Stimulated activated CD4-positive, alpha-beta T cell treated with anti-CD3 and anti-CD28 coated beads, Interleukin-4, amount 100 ng/mL, for 4 hours (primary cell): ENCODE measurements around the gene HERC6.
"Not testable (repeated sequence)": the region's sequence is repeated elsewhere in the genome, so short reads cannot be mapped to it uniquely, and the experiment has no call there.

ENCODE experiments used
- DNase-seq, 2 experiments: peaks; one replicate each; pipeline ENCODE4 v3.0.0-alpha.2; 2020

Gene HERC6

DNA sequence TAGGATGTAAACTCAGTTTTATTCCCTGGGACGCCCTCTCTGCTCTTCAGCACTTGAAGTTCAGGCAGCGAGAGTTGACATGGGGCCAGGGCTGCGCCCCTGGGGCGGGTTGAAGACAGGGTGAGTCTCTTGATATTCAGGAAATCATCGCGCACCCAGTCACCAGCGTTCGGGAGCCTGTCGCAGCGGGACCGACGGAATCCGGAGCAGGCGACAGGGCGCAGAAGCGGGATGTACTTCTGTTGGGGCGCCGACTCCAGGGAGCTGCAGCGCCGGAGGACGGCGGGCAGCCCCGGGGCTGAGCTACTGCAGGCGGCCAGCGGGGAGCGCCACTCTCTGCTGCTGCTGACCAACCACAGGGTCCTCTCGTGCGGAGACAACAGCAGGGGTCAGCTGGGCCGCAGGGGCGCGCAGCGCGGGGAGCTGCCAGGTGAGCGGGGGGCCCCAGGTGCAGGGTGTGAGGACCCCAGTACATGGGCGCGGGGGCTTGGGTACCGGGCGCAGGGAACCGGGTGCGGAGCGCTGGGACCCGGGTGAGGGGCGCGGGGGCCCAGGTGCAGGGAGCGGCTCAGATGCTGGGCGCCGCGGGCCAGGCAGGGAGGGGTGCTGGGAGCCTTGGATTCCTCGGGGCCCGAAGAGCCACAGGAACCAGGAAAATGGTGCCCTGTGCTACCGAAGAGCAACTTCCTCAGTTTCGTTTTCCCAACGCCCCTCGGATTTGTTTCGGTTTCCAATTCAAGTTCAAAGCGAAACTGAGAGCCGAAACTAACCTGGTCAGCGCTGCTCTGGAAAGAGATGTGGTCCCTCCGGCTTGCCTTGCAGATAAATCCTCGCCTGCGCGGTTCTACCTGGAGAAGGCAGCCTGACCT, at the start of gene HERC6:
TSS of gene HERC6 (plus strand) at position 162 of the 869 bp plus-strand sequence. CDS start at position 232, 70 bp downstream.
- peak; percentile 44 to 86 for DNase-seq

DNA sequence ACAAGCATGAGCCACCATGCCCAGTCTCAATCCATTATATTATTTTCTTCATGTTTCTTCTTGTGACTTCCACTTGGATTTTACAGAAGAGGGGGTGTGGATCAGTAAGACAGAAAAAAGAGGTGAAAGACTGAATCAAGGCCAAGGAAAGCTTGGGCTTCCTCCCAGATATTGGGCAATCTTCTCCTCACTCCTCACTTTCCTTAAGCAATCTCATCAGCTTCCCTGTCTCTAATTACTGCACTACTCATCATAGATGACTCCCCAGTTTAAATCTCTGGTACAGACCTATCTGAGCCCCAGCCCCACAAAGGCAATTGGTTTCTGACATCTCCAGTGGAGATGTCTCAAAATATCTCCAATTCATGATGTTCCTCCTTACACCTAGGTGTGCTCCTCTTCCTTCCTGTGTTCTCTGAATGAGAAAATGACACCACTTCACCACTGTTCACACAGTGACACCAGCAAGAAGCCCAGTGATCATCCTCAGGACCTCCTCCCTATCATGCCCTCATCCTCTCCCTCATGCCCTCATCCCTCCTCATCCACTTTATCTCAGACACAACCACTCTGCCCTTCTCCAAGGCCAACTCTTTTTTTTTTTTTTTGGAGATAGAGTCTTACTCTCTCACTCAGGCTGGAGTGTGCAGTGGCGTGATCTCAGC, 44.8 kb upstream of the HERC6 start:
- no peak for DNase-seq

DNA sequence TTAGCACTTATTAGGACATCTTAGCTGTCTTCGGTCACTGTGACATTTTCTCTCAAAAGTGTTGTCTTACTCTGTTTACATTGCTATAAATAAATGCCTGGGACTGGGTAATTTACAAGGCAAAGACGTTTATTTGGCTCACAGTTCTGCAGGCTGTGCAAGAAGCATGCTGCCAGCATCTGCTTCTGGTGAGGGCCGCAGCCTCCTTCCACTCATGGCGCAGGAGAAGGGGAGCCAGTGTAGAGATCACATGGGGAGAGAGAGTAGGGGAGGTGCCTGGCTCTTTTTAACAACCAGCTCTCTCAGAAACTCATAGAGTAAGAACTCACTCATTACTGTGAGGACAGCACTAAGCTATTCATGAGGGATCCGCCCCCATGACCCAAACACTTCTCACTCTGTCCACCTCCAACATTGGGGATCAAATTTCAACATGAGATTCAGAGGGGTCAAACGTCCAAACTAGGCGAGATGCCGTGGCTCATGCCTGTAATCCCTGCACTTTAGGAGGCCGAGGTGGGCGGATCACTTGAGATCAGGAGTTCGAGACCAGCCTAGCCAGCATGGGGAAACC, 43.5 kb upstream of the HERC6 start:
- DNase-seq, result no peak

DNA sequence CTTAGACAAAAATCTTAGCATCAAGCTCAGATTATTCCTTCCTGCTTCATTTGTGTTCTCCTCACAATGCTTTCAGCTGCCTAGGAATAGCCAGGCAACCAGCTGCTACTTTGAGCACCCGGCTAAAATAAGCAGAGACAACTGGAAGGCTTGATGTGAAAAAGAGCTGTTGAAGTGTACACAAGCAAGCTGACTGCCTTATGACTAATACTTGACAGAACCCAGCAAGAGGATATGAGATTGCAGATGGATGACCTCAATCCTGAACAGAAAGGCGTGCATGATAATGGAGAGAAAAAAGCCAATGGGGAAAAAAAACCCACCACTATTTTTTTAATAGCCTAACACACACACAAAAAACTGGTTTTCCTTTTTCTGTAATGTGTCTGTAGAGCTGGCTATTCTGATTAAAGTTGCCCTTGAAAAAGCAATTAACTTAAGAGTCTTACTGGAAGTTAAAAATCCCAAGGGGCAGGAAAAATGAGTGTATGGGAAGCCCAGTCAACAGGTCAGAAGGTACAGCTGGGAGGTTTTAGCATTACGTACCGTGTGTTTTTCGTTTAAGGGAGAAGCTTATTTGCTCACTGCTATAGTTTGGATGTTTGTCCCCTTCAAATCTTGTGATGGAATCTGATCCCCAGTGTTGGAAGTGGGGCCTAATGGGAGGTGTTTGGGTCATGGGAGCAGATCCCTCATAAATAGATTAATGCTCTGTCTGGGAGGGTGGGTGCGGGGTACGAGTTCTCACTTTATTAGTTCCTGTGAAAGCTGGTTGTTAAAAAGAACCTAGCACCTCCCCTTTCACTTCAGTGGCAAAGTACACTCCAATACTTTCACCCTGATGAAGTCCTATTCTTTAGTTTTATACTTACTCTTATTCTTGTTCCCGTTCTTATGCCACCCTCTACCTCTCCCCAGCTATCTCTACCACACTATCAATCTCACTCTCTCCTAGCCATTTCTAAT, 37.1 kb upstream of the HERC6 start:
- DNase-seq, result no peak

DNA sequence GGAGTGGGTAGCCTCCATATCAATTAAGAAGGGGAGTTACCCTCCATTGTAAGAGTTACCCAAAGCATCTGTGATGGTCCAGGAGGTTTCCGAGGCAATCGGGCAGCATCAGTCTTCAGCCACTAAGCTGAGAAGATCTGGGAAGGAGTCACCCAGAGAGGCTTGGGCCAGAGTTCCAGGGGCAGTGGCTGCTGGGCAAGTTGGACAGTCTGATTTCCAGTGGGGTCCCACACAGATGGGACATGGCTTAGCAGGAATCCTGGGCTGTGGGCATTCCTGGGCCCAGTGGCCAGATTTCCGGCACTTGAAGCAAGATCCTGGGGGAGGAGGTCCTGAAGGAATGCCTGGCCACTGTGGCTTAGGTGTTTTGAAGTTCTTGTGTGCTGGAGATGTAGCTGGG, 31.8 kb upstream of the HERC6 start:
- not testable (repeated sequence) for DNase-seq

DNA sequence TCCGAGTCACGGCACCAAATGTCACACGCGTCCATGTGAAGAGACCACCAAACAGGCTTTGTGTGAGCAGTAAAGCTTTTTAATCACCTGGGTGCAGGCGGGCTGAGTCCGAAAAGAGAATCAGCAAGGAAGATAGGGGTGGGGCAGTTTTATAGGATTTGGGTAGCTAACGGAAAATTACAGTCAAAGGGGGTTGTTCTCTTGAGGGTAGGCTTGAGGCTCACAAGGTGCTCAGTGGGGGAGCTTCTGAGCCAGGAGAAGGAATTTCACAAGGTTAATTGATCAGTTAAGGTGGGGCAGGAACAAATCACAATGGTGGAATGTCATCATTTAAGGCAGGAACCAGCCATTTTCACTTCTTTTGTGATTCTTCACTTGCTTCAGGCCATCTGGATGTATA, 29.9 kb upstream of the HERC6 start:
- DNase-seq, result not testable (repeated sequence)

DNA sequence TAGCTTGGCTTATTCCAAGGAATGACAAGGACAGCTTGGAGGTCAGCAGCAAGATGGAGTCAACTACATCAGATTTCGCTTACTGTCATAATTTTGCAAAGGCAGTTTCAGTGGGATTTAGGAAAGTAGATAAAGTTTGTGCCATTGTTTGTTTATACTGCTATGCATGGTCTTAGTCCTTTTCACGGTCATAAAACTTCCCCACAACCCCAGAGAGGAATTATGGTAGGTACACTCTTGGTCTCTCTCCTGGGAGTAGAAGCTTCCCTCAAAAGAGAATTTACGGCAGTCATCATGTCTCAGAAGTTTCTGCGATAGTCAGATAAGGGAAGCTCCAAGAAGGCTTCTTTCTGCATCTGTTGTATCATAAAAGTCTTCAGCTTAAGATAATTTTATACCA, 27.9 kb upstream of the HERC6 start:
- no peak for DNase-seq

DNA sequence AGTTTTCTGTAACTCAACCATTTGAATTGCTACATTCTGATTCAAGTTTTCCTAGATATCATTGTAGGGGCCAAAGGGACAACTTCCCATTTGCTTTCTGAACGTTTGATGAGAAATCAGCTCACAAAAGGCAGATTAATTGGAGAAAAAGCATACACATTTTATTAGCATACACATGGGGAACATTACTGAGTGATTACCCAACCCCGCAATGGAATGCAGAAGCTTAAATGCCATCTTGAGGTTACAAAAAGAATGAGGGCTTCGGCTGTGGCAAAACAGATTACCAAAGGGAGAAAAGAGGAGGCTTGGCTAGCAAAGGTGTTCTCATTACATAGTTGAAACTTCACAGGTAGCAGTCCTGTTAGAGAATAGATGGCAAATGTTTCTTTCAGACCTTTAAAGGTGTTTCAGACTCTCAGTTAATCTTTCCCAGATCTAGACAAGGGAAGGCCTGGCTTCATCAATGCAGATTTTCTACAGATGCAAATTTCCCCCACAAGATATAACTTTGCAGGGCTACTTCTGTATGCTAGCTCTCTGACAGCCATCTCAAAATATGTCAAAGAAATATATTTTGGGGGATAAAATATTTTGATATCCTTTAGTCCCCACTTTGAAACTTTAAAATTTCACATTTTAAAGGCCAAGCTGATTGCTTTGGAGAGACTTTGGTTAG, 26.5 kb upstream of the HERC6 start:
- DNase-seq, result no peak

DNA sequence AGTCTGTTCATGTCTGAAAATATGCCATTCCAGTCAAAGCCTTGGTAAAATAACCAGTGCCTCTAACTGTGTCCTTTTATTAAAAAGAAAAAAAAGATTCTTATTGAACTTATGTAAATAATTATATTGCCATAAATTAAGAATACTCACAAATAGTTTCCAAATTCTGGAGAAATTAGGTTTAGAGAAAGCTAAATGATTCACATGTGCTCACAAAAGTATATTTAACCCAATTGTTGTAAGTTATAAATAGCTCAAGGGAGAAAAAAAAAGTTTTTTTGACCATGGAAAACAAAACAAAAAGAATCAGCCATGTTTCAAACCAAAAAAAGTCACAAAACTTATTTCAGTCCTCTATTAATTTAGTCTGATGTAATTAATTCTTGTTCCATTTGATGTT, 25.3 kb upstream of the HERC6 start:
- DNase-seq, result no peak

DNA sequence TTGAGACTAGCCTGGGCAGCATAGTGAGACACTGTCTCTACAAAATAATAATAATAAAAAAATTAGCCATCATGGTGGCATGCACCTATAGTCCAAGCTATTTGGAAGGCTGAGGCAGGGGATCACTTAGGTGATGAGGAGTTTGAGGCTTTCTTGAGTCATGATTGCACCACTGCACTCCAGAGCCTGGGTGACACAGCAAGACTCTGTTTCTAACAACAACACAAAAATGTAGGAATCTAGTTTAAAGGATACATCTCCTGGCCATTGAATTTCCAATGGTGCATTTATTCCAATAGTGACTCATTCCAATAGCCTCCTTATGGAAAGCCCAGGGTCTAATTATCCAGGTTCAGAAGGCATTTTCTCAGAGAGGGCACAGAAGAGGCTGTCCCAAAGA, 21.9 kb upstream of the HERC6 start:
- no peak for DNase-seq

DNA sequence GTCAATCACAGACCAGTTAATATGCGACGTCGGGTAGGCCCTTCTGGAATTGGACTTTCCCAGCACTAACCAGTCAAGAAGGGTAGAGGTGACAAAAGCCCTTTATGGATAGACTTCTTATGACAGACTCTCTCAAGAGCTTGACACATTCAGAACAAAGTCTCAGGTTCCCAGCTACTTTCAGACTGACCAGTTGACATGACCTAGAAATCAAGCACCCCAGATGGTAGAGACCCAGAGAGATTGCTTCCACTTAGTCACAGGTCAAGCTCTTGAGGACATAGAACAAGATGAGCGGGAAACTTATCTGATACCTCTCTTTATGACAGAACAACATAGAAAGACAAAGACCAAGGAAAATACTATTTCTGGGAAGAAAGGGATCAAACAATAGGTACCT, 21.4 kb upstream of the HERC6 start:
- no peak for DNase-seq

DNA sequence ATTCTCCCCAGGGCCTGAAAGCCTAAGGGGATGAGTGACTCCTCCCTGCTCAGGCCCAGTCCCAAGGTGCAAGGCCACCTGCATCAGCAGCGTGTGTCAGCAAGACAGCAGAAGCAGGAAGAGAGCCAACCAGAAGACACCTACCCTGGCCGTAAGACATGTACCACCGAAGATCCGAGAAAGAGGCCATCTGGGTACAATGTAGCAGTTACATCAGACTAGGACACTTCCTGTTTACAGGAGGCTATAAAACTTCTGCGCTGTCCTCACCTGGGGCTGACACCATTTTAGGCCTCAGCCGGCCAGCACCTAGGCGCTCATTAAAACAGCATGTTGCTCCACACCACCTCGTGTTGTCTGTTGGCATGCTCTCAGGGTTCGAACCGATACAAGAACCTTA, 19.1 kb upstream of the HERC6 start:
- DNase-seq, result no peak

DNA sequence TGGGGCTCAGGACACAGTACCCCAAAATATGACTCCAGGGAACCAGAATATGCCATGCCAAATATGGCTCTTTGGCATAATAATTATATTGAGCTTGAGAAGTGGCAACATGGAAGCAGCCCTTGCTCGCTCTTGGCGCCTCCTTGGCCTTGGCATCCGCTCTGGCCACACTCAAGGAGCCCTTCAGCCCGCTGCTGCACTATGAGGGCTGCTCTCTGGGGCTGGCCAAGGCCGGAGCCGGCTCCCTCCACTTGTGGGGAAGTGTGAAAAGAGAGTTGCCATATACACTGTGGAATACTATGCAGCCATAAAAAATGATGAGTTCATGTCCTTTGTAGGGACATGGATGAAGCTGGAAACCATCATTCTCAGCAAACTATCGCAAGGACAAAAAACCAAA, 18.4 kb upstream of the HERC6 start:
- DNase-seq, result no peak

DNA sequence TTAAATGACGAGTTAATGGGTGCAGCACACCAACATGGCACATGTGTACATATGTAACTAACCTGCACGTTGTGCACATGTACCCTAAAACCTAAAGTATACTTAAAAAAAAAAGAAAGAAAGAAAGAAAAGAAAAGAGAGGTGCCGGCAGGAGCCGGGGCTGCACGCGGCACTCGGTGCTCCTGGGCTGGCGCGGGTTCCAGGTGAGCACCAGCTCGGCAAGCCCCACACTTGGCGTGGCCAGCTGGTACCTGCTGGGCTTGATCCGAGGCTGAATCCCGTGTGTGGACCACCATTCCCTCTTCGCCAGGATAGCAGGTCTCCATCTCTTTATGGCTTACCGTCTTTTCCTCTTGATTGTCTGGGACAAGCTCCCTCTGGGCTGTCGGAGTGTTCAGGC, 17.9 kb upstream of the HERC6 start:
- no peak for DNase-seq

DNA sequence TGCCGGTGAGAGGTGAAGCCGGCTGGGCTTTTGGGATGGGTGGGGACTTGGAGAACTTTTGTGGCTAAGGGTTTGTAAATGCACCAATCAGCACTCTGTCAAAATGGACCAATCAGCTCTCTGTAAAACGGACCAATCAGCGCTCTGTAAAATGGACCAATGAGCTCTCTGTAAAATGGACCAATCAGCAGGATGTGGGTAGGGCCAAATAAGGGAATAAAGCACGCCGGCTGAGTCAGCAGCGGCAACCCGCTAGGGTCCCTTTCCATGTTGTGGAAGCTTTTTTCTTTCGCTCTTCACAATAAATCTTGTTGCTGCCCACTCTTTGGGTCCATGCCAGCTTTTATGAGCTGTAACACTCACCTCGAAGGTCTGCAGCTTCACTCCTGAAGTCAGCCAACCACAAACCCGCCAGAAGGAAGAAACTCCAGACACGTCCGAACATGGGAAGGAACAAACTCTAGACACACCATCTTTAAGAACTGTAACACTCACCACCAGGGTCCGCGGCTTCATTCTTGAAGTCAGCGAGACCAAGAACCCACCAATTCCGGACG, 17.4 kb upstream of the HERC6 start:
- DNase-seq, result not testable (repeated sequence)

DNA sequence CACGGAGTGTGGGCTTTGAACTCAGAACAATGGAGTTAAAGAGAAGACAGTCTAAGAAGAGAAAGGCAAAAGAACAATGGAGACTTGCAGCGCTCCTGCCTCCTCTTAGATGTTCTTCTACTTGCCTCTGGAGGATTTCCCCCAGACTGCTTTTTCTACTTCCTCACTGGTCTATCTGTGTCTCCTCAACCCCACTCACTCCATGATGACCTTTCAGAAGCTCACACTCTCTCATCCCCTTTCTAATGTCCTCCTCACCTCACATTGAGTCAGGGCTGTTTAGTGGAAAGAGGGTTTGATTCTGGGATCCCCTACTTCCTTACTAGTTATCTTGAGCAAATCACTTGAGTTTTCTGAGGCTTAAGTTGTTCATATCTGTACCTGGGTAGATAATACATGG, 12.2 kb upstream of the HERC6 start:
- DNase-seq, result no peak

DNA sequence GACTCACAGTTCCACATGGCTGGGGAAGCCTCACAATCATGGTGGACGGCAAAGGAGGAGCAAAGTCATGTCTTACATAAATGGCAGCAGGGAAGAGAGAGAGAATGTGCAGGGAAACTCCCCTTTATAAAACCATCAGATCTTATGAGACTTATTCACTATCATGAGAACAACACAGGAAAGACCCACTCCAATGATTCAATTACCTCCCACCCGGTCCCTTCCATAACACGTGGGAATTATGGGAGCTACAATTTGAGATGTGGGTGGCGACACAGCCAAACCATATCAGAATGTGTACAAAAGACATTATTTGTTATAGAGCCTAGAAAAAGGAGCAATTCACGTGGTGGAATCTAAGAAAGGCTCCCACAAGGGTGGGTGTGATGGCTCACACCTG, 10.8 kb upstream of the HERC6 start:
- DNase-seq, result no peak

DNA sequence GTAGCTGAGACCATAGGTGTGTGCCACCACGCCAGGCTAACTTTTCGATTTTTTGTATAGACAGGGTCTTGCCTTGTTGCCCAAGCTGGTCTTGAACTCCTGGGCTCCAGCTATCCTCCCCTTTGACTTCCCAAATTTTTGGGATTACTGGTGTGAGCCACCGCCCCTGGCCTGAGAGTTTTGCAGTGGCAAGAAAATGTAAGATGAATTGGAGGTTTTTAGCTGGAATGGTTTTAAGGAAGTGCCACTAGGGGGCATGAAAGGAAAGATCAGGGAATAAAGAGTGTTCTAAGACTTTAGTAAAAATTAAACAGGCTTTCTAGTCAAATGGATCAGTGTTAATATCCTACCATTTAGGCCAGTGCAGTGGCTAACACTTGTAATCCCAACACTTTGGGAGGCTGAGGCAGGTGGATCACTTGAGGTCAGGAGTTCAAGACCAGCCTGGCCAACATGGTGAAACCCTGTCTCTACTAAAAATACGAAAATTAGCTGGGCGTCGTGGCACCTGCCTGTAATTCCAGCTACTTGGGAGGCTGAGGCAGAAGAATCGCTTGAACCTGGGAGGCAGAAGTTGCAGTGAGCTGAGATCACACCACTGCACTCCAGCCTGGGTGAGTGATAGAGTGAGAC, 9.4 kb upstream of the HERC6 start:
- not testable (repeated sequence) for DNase-seq

DNA sequence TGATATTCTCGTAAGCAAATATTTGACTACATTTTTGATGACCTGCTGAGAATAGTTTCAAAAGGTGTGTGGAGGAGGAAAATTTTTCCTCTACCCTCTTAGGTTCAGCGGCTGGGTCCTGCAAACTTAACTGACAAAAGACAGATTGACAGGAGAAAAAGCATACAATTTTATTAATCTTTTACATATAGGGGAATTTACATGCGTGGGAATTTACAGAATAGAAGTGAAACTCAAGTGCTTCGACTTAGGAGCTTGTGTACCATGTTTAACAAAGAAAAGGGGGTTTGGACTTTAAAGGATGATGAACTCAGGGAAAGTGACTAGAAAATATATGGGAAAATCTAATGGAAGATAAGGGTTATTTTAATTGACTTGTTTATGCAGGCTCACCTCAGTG, 2.5 kb downstream of the HERC6 start:
- DNase-seq, result no peak

DNA sequence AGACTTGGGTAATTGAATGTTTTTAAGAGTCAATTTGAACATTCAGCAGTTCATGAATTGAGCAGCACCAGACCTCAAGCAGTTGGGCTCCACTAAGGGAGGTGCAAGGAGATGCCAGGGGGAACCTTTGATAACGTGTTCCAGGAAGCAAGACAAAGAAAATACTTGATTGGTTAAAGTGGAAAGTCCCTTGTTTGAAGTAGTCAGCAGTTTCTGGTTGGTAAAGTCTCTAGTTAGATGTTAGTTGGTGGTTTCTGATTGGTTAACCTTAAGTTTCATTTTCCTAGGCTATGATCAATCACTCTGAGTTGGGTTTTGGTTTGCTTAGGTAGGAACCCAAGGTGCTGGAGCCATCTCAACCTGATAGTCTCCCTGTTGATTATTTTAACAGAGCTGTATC, 4.0 kb downstream of the HERC6 start:
- DNase-seq, result peak; percentile 22 to 73

DNA sequence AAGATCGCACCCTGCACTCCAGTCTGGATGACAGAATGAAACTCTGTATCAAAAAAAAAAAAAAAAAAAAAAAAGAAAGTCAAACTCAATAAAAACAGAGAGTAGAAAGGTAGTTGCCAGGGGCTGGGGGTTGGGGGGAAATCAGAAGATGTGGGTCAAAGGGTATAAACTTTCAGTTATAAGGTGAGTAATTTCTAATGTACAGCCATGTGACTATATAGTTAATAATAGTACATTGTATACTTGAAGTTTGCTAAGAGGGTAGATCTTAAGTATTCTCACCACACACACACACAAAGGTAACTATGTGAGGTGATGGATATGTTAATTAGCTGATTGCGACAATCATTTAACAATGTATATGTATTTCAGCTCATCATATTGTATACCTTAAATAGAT, 11.5 kb downstream of the HERC6 start:
- DNase-seq, result no peak
